ENCODE data around the gene CLK2. TPM values are rescaled to one million over a fixed set of nuclear protein-coding genes. Genes with fewer than 3 reads are reported as not detected.

The CLK2 gene
- total and polyA plus RNA-seq, 9 of the 15 experiments (the other 6 are each of a cell fraction or from before 2014, with no cell fraction given): 13.5 to 81.4 (median 39.6) TPM

GRCh38 chr1:155307247-155307740 lies 34.0 kb upstream of the CLK2 start (continued):
- peak; percentile 90 for TF ChIP-seq ATF4 (CRISPR knock-in tag; IDR thresholded peaks at IDR 0.05)
- TF ChIP-seq, protein P1, sequence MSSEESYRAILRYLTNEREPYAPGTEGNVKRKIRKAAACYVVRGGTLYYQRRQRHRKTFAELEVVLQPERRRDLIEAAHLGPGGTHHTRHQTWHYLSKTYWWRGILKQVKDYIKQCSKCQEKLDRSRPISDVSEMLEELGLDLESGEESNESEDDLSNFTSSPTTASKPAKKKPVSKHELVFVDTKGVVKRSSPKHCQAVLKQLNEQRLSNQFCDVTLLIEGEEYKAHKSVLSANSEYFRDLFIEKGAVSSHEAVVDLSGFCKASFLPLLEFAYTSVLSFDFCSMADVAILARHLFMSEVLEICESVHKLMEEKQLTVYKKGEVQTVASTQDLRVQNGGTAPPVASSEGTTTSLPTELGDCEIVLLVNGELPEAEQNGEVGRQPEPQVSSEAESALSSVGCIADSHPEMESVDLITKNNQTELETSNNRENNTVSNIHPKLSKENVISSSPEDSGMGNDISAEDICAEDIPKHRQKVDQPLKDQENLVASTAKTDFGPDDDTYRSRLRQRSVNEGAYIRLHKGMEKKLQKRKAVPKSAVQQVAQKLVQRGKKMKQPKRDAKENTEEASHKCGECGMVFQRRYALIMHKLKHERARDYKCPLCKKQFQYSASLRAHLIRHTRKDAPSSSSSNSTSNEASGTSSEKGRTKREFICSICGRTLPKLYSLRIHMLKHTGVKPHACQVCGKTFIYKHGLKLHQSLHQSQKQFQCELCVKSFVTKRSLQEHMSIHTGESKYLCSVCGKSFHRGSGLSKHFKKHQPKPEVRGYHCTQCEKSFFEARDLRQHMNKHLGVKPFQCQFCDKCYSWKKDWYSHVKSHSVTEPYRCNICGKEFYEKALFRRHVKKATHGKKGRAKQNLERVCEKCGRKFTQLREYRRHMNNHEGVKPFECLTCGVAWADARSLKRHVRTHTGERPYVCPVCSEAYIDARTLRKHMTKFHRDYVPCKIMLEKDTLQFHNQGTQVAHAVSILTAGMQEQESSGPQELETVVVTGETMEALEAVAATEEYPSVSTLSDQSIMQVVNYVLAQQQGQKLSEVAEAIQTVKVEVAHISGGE (CRISPR knock-in tag; IDR thresholded peaks at IDR 0.05): peak in 1 of 3 experiments; percentile 66; a peak in 2 of 6 replicates
- TF ChIP-seq SMAD2 (IDR thresholded peaks at IDR 0.05; ENCODE audit: low read depth, low read length): no peak
- no peak for TF ChIP-seq FIP1L1 (IDR thresholded peaks at IDR 0.05; ENCODE audit: low read depth, low read length, poor library complexity, severe bottlenecking)
- no peak for TF ChIP-seq IRF2 (CRISPR knock-in tag; IDR thresholded peaks at IDR 0.05)
- peak; percentile 79; the same call in 1 of the 2 replicates for TF ChIP-seq STAT5B (CRISPR knock-in tag; IDR thresholded peaks at IDR 0.05)
- TF ChIP-seq NFIX (CRISPR knock-in tag; IDR thresholded peaks at IDR 0.05; ENCODE audit: low read depth): peak; percentile 59
- peak; percentile 68; the same call in 1 of the 2 replicates for TF ChIP-seq HEY1 (CRISPR knock-in tag; IDR thresholded peaks at IDR 0.05; ENCODE audit: borderline replicate concordance)
- TF ChIP-seq ZNF239 (CRISPR knock-in tag; IDR thresholded peaks at IDR 0.05): peak; percentile 91
- TF ChIP-seq TAF7 (tag; IDR thresholded peaks at IDR 0.05): peak; percentile 91
- no peak for TF ChIP-seq U2AF2 (optimal IDR thresholded peaks at IDR 0.05; ENCODE audit: low read depth, low read length)
- peak; percentile 90 for TF ChIP-seq ZNF589 (CRISPR knock-in tag; IDR thresholded peaks at IDR 0.05; ENCODE audit: low read depth)
- no peak for TF ChIP-seq ZKSCAN3 (CRISPR knock-in tag; IDR thresholded peaks at IDR 0.05)
- TF ChIP-seq MECOM (CRISPR knock-in tag; IDR thresholded peaks at IDR 0.05): peak; percentile 97
- TF ChIP-seq MITF (IDR thresholded peaks at IDR 0.05): peak; percentile 56; the same call in 1 of the 2 replicates
- peak; percentile 91 for TF ChIP-seq ZNF444 (CRISPR knock-in tag; IDR thresholded peaks at IDR 0.05)
- peak; percentile 93 for TF ChIP-seq ZNF165 (CRISPR knock-in tag; IDR thresholded peaks at IDR 0.05; ENCODE audit: borderline replicate concordance)
- TF ChIP-seq ZNF431 (CRISPR knock-in tag; IDR thresholded peaks at IDR 0.05): no peak
- peak; percentile 94 for TF ChIP-seq OTX1 (CRISPR knock-in tag; IDR thresholded peaks at IDR 0.05)
- peak; percentile 39; the same call in 1 of the 2 replicates for TF ChIP-seq ELF2 (CRISPR knock-in tag; IDR thresholded peaks at IDR 0.05)
- TF ChIP-seq ZNF639 (CRISPR knock-in tag; conservative IDR thresholded peaks at IDR 0.05 in 1 of 2, IDR thresholded peaks at IDR 0.05 in 1 of 2): peak in 1 of 2 experiments; percentile 95; a peak in 2 of 4 replicates
- no peak for TF ChIP-seq TRIM24 (IDR thresholded peaks at IDR 0.05)
- peak; percentile 33 to 38; a peak in 1 of 4 replicates for TF ChIP-seq KDM1A (IDR thresholded peaks at IDR 0.05)
